Gastroesophageal sphincter (tissue), 3 donors: ENCODE measurements around the gene RAB36.

ENCODE experiments used
- EP300 ChIP-seq: sonication (generic); formaldehyde crosslinking; IDR thresholded peaks from one replicate; pipeline ENCODE4 v1.6.1; 2017; ENCODE audit warnings: antibody characterized with exemption, mild to moderate bottlenecking
- POLR2A ChIP-seq, 2 donors: fragments of 450-650 bp; IDR thresholded peaks; one replicate each; pipeline ENCODE4 v1.6.1; 2017; ENCODE audit warnings: antibody characterized with exemption in 2 of 2, mild to moderate bottlenecking in 2 of 2, moderate library complexity in 1 of 2
- POLR2AphosphoS5 ChIP-seq: sonication (generic); formaldehyde crosslinking; IDR thresholded peaks from one replicate; pipeline ENCODE4 v1.6.1; 2017; ENCODE audit warnings: antibody characterized with exemption
- TF ChIP-seq, protein P1 (sequence below), 4 experiments: fragments of 200-600 bp in 2 of 4; fragments of 450-650 bp in 2 of 4; sonication (generic) in 1 of 4; IDR thresholded peaks; one replicate each; pipeline ENCODE4 v1.5.1; 2017 to 2019; ENCODE audit warnings: antibody characterized with exemption in 4 of 4, mild to moderate bottlenecking in 2 of 4, moderate library complexity in 2 of 4

DNA sequence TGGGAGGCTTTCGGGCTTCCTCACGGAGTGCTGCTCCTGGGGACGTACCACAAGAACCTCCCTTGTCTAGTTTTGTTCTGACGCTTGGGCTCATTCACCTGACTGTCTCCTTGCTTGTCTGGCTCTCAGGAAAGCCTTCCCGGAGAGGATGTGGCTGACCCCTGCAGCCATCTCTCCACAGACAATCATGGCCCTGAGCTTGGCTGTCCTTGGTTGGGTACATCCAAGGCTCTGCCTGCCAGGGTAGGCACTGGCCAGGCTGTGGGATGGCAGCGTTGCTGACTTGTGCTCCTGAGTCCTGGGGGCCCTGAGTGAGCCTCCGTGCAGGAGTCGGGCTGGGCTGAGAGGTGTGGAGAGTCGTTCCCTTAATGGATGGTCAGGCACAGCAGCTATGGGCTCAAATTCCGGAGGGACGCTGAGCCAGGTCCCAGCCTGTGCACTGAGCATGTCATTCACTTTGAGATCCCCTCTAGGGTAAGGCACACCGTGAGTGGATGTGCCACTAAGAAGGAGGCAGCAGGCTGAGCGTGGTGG lies 67.8 kb downstream of the RAB36 start:
- TF ChIP-seq, protein P1, sequence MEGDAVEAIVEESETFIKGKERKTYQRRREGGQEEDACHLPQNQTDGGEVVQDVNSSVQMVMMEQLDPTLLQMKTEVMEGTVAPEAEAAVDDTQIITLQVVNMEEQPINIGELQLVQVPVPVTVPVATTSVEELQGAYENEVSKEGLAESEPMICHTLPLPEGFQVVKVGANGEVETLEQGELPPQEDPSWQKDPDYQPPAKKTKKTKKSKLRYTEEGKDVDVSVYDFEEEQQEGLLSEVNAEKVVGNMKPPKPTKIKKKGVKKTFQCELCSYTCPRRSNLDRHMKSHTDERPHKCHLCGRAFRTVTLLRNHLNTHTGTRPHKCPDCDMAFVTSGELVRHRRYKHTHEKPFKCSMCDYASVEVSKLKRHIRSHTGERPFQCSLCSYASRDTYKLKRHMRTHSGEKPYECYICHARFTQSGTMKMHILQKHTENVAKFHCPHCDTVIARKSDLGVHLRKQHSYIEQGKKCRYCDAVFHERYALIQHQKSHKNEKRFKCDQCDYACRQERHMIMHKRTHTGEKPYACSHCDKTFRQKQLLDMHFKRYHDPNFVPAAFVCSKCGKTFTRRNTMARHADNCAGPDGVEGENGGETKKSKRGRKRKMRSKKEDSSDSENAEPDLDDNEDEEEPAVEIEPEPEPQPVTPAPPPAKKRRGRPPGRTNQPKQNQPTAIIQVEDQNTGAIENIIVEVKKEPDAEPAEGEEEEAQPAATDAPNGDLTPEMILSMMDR (IDR thresholded peaks at IDR 0.05) = no peak
- TF ChIP-seq POLR2A (IDR thresholded peaks at IDR 0.05) = no peak
- no peak for TF ChIP-seq EP300
- TF ChIP-seq POLR2AphosphoS5 = no peak
